Testis (tissue), 3 donors: Measurements from ENCODE around the gene GPC4. TPM values are rescaled to one million over a fixed set of nuclear protein-coding genes. Genes with fewer than 3 reads are reported as not detected.

Experiments used
- DNase-seq: peaks from one replicate; pipeline ENCODE4 v3.0.0-alpha.2; 2019
- H3K27ac ChIP-seq, 2 donors: fragments of 200-600 bp; sonication (generic); one replicate each; pipeline ENCODE4 v1.5.1; 2019
- H3K27me3 ChIP-seq: fragments of 200-600 bp; sonication (generic); one replicate; pipeline ENCODE4 v1.5.1; 2019
- H3K36me3 ChIP-seq: fragments of 200-600 bp; sonication (generic); one replicate; pipeline ENCODE4 v1.5.1; 2017; ENCODE audit warnings: low read depth; ENCODE audit errors: missing control alignments
- H3K4me1 ChIP-seq: fragments of 200-600 bp; sonication (generic); one replicate; pipeline ENCODE4 v1.5.1; 2019
- H3K4me3 ChIP-seq, 2 donors: fragments of 200-600 bp; sonication (generic); one replicate each; pipeline ENCODE4 v1.5.1; 2017 to 2019
- H3K9me3 ChIP-seq: fragments of 200-600 bp; sonication (generic); one replicate; pipeline ENCODE4 v1.5.1; 2017
- CTCF ChIP-seq, 3 experiments: fragments of 450-650 bp in 2 of 3; fragments of 200-600 bp in 1 of 3; sonication (generic) in 1 of 3; IDR thresholded peaks; one replicate each; pipeline ENCODE4 v1.5.1; 2016 to 2019; ENCODE audit warnings: antibody characterized with exemption in 3 of 3, mild to moderate bottlenecking in 2 of 3, moderate library complexity in 1 of 3
- POLR2A ChIP-seq: fragments of 450-650 bp; IDR thresholded peaks from one replicate; pipeline ENCODE4 v1.6.1; 2017; ENCODE audit warnings: antibody characterized with exemption, mild to moderate bottlenecking, moderate library complexity
- WGBS, 2 donors: methylation state at CpG; one replicate each; pipeline ENCODE4 v1.1.5; 2018; 5-methylcytosine and 5-hydroxymethylcytosine counted together
- intact Hi-C: fragments of 100-400 bp; cut with DNase I; formaldehyde crosslinking; loops from one replicate; pipeline ENCODE4 v1.15.1; 2023; ENCODE audit warnings: low total_unique reads
- polyA plus RNA-seq: library from polyadenylated mRNA; stranded (reverse); fragments of 350-450 nt; fragmentation: Illumina TruSeq; extraction: RNeasy Lipid Tissue Mini Kit (QIAGEN cat#74804); gene quantifications from one replicate; pipeline ENCODE4 v1.2.3, GENCODE V29; 2014; ENCODE audit warnings: low read depth, low replicate concordance; ENCODE audit not compliant: insufficient read depth
- total RNA-seq, 2 donors: library from RNA; depleted of rRNA; stranded (reverse); fragments of >200 nt; gene quantifications; one replicate each; pipeline ENCODE4 v1.2.3, GENCODE V29; 2016

Gene GPC4
- total and polyA plus RNA-seq, 3 donors from 2014 or later, result 13.8 to 17.8 (median 15.9) TPM

- no peaks in the 10 kb centered on the region for H3K27me3 ChIP-seq
These were observed 3.3 kb upstream of the GPC4 start for GRCh38 chrX:133418588-133418987.

GRCh38 chrX:133417364-133417763, 2.1 kb upstream of the GPC4 start:
- H3K4me1 ChIP-seq, result no peaks in the 10 kb centered on the region
- no peaks in the 10 kb centered on the region for H3K27me3 ChIP-seq
- no peak overlapping the region for H3K27ac ChIP-seq
- H3K36me3 ChIP-seq, result no peaks in the 10 kb centered on the region
- 44 to 51% methylated on average over 6 of the region's 6 CpGs for WGBS, 2 donors
- DNase-seq, result no peak
- intact Hi-C loops, result no loop called here
- no peaks in the 10 kb centered on the region for H3K9me3 ChIP-seq
- H3K4me3 ChIP-seq, result no peak overlapping the region
- TF ChIP-seq CTCF (IDR thresholded peaks at IDR 0.05), result no peak

More at GRCh38 chrX:133418588-133418987, 3.3 kb upstream of the GPC4 start:
- H3K36me3 ChIP-seq, result no peaks in the 10 kb centered on the region
- intact Hi-C loops, result no loop called here
- no peaks in the 10 kb centered on the region for H3K4me1 ChIP-seq
- TF ChIP-seq POLR2A (no peak), CTCF (IDR thresholded peaks at IDR 0.05) (no peak)
- no peaks in the 10 kb centered on the region for H3K9me3 ChIP-seq
- DNase-seq, result no peak
- H3K4me3 ChIP-seq, result no peak overlapping the region
- WGBS, 2 donors, result 72% methylated on average over 2 of the region's 2 CpGs; no CpG with 5 or more reads in 1 of the 2 donors
- no peak overlapping the region for H3K27ac ChIP-seq

- intact Hi-C loops, result no loop called here
- Histone ChIP-seq H3K4me3 (peak overlapping the region; percentile 36 to 61), H3K36me3 (no peaks in the 10 kb centered on the region), H3K9me3 (no peaks in the 10 kb centered on the region), H3K27me3 (no peaks in the 10 kb centered on the region), H3K27ac (no peak overlapping the region), H3K4me1 (no peaks in the 10 kb centered on the region)
- TF ChIP-seq POLR2A (no peak), CTCF (IDR thresholded peaks at IDR 0.05) (no peak)
- WGBS, 2 donors, result 0% methylated on average over 12 to 42 of the region's 93 CpGs
- no peak for DNase-seq
These were observed 648 bp downstream of the GPC4 start for GRCh38 chrX:133414406-133415275.

- Histone ChIP-seq H3K4me3 (peak overlapping the region in 1 of 2 donors; percentile 61), H3K27ac (no peak overlapping the region), H3K36me3 (no peaks in the 10 kb centered on the region), H3K4me1 (no peaks in the 10 kb centered on the region), H3K9me3 (no peaks in the 10 kb centered on the region), H3K27me3 (no peaks in the 10 kb centered on the region)
- intact Hi-C loops, result no loop called here
- WGBS, 2 donors, result 20 to 35% methylated on average over 4 to 19 of the region's 38 CpGs
- no peak for DNase-seq
- no peak for TF ChIP-seq POLR2A
- TF ChIP-seq CTCF (IDR thresholded peaks at IDR 0.05), result no peak
These were observed 1.9 kb downstream of the GPC4 start for GRCh38 chrX:133413218-133413925.
